ENCODE data around the gene AARS1.
A peak's percentile ranks its signal among the peaks of the same experiment; 100 is the strongest.
"Not testable (repeated sequence)": the region's sequence is repeated elsewhere in the genome, so short reads cannot be mapped to it uniquely, and the experiment has no call there.

Gene AARS1

DNA sequence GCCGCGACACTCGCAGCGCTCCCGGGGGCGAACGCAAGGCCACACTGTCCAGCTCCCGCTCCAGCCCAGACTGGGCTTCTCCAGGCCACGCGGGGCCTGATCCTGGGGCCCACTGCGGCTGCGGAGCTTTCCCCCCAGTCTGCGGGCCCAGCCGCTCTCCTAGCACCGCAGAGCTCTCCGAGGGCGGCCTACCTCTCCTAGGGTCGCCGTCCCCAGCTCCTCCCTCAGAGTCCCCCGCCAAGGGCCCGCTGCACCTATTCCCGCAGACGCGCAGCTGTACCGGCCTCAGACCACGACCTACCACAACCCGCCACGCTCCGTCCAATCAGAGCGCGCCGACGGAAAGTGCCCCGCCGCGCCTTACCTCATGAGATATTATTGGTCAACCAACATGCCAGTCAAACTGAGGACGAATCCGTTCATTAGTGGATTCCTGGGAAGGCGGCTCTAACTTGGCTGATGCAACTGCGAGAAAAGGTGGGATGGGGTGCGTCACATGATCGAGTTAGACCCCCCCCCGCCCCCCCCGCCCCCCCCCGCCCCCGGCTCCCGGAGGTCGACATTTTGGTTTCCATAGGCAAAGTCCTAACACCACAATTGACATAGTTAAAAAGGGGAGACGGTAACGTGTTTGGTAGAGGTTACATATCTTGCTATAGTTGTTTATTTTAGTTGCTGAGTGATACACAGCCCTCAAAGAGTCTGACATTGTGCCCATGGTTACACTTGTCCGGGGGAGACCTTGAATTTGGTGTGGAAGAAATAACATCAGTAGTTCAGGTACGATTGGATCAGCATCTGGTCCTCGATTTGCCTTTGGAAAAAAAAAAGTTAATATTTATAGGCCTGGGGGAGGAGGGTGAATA is at the start of gene AARS1:
TSS of gene AARS1 (minus strand) at position 278 of the 866 bp plus-strand sequence. CDS start 6,743 bp downstream, outside the sequence.
- DNase-seq = peak; percentile 86

DNA sequence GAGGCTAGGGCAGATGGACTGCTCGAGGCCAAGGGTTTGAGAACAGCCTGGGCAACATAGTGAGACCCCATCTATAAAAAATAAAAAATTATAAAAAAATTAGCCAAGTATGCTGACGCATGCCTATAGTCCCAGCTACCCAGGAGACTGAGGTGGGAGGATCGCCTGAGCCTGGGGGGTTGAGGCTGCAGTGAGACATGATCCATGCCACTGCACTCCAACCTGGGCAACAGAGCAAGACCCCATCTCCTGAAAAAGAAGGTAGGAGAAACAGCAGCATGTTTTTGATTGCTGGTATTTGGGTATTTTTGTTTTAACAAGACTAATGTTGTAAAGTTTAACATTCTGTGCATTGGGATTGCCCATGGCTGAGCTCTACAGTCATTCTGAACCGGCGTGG is 48.5 kb upstream of the AARS1 start:
- DNase-seq = no peak

DNA sequence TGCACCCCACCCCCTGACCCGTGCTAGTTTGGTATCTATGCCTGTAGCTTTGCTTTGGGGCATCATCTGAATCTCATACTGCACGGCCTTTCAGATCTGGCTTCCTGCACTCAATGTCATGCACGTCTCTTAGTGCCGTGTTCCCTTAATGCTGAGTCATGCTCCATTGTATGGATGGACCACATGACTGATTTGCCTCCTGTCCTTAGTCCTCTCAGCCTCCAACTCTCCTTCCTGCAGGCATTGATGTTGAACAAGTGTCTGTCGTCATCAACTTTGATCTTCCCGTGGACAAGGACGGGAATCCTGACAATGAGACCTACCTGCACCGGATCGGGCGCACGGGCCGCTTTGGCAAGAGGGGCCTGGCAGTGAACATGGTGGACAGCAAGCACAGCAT is 43.4 kb upstream of the AARS1 start:
- DNase-seq = not testable (repeated sequence)

DNA sequence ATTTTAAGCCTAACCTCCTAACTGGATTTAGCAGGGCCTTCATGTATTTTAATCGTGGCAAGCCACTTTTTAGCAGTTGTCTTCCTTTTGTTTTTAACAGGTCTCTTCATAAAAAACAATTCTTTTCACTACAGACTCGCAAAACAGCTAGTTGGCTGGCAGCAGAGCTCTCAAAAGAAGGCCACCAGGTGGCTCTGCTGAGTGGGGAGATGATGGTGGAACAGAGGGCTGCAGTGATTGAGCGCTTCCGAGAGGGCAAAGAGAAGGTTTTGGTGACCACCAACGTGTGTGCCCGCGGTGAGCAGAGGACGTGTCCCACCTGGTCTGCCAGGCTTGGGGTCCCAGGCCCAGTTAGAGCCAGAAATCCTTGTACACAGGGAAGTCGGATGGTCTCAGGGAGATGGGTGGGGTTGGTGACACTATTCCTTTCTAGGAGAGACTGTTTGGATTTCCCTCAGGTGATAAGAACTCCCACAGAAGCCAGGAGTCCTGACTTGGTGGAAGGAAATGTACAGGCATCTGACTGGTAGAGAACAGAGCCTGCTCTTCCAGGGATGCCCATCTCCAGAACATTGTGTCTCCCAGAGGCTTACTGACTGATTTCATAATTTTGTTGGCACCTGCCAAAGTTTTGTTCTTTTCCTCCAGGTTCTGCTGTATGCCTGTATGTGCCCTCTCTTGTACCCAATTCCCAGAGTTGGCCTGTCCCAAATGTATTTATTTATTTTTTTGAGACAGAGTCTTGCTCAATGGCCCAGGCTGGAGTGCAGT is 42.5 kb upstream of the AARS1 start:
- DNase-seq = no peak

DNA sequence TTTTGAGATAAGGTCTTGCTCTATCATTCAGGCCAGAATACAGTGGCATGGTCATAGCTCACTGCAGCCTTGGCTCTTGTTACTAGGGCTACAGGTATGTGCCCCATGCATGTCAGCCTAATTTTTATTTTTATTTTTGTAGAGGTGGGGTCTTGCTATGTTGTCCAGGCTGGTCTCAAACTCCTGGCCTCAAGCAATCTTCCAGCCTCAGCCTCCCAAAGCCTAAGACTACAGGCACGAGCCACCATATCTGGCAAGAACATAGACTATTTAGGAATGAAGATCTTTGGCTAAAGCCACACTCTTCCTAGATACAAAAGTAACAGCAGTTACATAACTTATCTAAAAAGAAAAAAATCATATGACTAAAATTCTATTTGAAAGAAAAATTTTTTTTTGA is 41.8 kb upstream of the AARS1 start:
- no peak for DNase-seq

DNA sequence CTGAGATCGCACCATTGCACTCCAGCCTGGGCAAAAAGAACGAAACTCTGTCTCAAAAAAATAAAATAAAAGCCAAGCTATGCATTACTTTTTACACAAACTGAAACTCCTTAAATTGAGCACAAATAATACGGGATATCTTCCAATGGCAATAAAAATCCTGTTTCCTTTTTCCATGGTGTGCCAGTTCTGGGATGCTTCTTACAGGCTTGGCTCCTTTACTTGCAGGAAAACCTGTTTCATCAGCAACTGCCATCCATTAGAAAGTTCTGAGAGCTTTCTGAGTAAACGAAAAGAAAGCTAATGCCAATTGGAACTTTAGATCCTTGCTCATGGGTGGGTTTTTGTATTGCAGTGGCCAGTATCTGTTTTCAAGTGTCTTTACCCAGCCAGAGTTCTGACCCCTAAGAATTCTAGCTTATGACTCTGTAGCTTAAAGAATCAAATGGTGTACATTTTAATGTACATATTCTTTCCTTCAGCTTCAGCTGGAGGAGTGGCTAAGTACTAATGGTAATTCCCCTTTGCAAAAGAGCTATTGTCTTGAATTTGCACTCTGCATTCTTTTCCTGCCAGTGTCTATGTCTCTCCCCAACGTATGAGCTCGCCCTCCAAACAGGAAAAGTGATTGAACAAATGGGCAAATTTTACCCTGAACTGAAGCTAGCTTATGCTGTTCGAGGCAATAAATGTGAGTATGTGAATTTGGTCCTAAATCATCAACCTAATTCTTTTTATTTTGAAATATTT is 35.9 kb upstream of the AARS1 start:
- no peak for DNase-seq

DNA sequence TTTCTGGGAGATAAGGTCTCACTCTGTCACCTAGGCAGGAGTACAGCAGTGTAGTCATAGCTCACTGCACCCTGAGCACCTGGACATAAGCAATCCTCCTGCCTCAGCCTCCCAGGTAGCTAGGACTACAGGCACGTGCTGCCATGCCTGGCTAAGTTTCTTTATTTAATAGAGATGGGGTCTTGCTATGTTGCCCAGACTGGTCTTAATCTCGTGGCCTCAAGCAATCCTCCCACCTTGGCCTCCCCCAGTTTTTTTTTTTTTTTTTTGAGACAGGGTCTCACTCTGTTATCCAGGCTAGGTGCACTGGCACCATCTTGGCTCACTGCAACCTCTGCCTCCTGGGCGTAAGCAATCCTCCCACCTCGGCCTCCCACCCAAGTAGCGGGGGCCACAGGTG is 30.8 kb upstream of the AARS1 start:
- DNase-seq = no peak

DNA sequence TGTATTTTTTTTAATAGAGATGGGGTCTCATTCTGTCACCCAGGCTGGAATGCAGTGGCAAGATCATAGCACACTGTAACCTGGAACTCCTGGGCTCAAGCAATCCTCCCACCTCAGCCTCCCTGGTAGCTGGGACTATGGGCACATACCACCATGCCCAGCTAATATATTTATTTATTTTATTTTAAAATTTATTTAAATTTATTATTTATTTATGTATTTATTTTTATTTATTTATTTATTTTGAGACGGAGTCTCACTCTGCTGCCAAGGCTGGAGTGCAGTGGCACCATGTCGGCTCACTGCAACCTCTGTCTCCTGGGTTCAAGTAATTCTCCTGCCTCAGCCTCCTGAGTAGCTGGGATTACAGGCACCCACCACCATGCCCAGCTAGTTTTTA is 18.4 kb upstream of the AARS1 start:
- DNase-seq = not testable (repeated sequence)

DNA sequence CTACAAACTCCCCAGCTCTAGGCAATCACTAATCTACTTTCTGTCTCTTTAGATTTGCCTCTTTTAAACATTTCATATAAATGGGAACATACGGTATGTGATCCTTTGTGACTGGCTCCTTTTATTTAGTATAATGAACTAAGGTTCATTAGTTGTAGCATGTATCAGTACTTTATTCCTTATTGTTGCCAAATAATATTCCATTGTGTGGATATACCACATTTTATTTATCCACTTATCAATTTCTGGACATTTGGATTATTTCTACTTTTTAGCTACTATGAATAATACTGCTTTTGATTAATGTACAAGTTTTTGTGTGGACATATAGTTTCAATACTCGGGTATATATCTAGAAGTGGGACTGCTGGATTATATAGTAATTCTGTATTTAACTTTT is 17.6 kb upstream of the AARS1 start:
- no peak for DNase-seq

DNA sequence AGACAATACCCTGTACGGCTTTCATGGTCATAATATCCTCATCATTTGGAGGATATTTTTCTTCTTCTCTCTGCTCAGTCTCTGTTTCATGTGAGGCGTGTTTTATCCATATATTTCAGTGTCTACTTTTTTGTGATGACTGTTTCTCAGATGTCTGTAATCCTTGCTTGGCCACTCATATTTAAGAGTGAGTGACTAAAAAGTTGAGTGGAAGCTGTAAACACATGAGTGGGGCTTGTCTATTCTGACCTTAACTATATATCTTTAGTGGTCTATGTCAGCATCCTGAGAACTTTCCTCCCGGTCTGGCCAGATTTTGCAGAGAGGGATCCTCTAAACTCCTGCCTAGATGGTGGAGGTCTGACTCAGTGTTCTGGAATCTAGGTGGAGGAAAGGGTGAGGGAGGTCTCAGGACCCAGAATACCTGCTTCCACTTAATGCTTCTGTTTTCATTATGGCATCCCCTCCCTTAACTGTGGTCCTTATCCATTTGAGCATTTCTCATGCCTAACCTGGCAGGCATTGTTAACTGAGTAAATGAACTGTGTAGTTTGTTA is 15.7 kb upstream of the AARS1 start:
- no peak for DNase-seq

DNA sequence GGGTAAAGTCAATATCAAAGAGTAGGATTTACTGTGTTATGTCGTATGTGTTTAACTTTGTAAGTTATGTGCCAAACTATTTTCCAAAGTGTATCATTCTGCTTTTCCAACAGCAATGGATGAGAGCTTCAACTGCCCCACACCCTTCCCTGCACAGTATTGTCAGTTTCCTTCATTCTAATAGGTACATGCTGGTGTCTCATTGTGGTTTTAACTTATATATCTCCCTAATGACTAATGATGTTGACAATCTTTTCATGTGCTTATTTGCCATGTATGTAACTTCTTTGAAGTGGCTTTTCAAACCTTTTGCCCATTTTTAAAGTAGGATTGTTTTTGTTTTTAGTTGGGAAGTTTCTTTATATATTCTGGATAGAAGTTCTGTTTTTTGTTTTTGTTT is 13.4 kb upstream of the AARS1 start:
- no peak for DNase-seq

DNA sequence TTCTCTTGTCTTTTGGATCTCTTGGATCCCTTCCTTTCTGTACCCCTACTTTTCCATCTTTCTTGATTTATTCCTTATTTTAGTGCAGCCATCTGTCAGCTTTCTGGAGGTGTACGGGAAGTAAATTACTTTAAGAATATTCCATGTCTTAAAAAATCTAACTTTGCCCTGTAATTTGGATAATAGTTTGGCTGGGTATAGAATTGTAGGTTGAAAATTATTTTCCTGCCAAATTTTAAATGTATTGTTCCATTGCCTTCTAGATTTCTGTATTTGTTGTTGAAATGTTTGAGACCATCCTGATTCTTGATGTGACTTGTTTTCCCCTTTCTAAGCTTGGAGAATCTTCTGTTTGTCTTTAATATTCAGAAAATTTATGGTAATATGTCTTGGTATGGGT is 11.8 kb upstream of the AARS1 start:
- no peak for DNase-seq

DNA sequence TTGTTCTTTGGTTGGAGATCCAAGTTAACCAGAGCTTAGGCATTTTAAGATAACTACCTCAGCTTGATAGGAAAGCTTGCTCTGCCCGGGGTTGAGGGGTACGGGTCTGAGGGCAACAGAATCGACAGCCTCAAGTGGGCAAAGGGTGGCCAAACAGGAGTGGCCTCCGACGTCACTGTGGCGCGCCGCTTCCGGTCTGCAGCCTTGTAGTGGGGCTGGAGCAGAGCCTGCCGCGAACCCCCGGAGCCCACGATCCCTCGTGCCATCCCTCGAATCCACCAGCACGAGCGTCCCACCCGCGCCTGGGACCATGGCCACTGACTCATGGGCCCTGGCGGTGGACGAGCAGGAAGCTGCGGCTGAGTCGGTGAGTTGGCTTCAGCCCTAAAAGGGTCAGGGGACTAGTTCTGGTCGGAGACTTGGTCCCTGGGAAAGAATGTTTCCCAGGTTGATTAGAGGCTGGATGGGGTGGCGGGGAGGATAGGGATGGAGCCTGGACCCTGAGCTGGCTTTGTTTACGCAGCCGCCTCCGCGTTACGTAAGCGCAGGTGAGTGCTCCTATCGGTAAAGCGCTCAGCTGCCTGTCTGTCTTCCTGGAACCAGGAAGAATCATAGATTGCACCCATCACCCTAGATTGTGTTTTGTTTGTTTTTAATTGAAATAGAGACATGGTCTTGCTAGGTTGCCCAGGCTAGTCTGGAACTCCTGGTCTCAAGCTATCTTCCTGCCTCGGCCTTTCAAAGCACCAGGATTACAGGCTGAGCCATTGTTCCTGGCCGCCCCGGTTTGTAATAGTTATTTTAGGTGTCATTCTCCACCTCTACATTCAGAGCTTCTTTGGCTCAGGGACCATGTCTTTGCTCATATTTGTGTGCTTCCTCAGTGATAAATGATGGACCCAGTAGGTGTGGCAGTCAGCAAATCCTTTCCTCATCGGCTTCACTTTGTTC is 10.0 kb upstream of the AARS1 start, which contains the start of gene DDX19B:
TSS of gene DDX19B (plus strand) at position 199 of the 951 bp plus-strand sequence. CDS start at position 311, 112 bp downstream.
- DNase-seq = peak; percentile 37

DNA sequence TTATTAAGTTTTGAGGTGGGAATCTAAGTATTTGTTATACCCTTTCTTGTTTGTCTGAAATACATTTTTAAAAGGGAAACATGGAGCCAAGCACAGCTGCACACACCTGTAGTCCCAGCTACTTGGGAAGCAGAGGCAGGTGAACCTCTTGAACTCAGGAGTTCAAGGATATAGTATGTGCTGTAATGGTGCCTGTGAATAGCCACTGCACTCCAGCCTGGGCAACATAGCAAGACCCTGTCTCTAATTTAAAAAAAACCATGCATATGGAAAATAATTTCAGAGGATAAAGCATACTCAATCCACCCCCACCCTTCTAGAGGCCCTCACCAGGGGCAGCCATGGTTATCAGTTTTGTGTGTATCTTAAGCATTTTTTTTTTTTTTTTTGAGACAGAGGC is 6.3 kb upstream of the AARS1 start:
- DNase-seq = no peak

DNA sequence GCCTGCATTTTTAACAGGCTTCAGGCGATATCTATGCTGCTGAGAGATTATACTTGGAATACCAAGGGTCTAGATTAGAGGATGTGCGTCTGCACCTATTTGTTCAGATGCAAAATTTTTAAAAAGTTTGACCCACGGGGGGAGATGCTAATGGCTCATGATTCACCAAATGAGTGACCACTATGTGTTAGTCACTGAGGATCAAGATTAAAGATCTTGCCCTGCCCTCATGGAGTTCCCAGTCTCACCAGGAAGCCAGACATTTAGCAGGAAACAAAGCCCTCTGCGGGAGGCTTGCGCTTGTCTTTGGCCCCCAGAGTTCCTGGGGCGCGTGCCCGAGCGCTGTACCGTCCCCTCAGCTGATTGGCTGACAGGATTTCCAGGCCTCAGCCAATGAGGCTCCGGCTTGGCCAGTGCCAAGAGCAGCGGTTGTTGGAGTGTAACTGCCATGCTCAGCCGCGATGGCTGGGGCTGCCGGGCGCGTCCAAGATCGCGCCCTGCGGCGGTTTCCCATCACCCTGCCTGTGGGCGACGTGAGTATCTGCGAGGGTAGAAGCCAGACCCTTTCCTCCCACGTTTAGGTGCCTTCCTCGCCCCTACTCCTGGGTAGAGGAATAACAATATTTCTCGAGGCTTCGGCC is 5.2 kb upstream of the AARS1 start:
- no peak for DNase-seq

DNA sequence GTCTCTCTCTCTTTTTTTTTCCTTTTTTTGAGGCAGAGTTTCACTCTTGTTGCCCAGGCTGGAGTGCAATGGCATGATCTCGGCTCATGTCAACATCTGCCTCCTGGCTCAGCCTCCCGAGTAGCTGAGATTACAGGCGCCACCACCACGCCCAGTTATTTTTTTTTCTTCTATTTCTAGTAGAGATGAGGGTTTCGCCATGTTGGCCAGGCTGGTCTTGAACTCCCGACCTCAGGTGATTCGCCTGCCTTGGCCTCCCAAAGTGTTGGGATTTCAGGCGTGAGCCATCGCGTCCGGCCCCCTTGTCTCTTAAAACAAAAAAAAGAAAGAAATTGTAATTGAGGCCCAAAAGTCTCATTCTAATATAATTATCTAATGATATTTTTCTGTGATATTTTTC is 2.8 kb upstream of the AARS1 start:
- not testable (repeated sequence) for DNase-seq

DNA sequence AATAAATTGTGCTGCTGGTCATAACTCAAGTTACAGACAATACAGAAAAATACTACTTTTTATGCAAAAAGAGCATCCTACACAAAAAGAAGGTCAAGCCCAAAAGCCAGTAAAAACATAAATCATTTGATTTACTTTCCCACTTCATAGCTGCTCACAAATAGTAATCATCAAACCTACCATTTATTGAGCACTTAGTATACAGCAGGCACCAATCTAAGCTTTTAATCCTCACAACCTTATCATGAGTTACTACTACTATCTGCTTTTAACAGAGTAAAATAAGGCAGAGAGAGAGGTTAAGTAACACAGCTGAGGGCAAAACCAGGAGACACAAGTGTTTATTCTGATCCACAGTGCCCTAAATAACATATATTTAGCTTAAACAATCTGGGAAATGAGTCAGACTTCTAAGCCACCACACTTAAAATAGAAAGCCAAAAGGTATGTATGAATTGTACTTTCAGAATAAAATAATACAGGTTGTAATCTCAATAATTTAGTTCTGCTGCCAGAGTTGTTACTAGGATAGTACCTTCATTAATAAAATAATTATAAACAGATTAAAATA is 1.7 kb upstream of the AARS1 start:
- no peak for DNase-seq

DNA sequence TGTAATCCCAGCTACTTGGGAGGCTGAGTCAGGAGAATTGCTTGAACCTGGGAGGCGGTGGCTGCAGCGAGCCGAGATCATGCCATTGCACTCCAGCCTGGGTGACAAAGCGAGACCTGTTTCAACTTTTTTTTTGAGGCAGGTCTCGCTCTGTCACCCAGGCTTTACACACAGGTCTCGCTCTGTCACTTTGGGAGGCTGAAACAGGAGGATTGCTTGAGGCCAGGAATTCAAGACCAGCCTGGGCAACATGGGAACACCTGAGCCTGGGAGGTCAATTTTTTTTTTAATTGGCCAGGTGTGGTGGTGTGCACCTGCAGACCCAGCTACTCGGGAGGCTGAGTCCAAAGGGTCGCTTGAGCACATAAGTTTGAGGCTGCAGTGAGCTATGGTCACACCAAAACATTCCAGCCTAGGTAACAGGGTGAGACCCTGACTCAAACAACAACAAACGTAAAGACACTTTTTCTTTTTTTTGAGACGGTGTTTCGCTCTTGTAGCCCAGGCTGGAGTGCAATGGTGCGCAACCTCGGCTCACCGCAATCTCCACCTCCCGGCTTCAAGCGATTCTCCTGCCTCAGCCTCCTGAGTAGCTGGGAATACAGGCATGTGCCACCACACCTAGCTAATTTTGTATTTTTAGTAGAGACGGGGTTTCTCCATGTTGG is 1.9 kb downstream of the AARS1 start:
- DNase-seq = not testable (repeated sequence)

DNA sequence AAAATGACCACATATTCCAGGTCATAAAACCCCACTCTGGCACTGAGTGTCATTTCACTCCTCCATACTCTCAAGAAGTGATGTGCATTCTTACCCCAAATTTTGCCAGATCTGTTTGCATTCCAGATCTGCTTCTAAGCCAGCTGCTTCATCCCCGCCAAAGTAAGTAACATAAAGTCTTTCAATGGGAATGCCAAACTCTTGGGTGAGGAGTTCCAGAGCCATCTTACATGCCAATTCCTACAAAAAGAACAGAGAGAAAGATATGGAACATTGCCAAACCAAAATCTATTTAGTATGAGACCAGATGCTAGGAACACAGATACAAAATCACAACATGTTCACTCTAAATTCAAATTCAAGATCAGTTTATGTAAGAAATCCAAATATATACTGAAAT is 12.9 kb downstream of the AARS1 start:
- no peak for DNase-seq

DNA sequence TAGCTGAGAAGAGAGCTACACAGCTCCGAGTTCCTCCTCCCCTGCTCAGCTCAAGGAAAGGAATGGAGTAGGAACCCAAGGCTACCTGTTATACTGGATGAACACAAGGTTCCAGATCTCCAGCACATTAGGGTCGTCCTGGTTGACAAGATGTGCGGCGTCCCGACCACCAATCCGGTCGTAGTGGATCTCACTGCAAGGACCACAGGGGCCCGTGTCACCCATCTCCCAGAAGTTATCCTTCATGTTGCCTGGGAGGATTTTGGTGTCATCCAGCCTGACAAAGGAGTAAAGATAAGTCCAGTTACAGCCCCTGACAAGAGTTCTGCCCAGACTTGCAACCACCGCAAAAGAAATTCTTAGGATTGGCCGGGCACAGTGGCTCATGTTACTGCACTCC is 17.6 kb downstream of the AARS1 start:
- DNase-seq = no peak
